WTC11 (cell line): Measurements from ENCODE around the gene TAPBP.

ENCODE experiments used
- ATF2 ChIP-seq: sonication (generic); formaldehyde crosslinking; IDR thresholded peaks from 2 replicates; pipeline ENCODE4 v1.8.1; 2022; ENCODE audit warnings: low read depth, missing genetic modification reagents, borderline replicate concordance
- CTCF ChIP-seq: fragments of 200-600 bp; IDR thresholded peaks from 2 replicates; pipeline ENCODE4 v1.8.0; 2022; ENCODE audit warnings: antibody characterized with exemption
- ESRRA ChIP-seq: sonication (generic); formaldehyde crosslinking; IDR thresholded peaks from 2 replicates; pipeline ENCODE4 v1.8.1; 2022; ENCODE audit warnings: mild to moderate bottlenecking, missing genetic modification reagents, borderline replicate concordance
- GABPB1 ChIP-seq: sonication (generic); formaldehyde crosslinking; IDR thresholded peaks from 2 replicates; pipeline ENCODE4 v1.8.1; 2023; ENCODE audit warnings: mild to moderate bottlenecking, missing genetic modification reagents
- GTF2I ChIP-seq: fragments of 250-450 bp; sonication (Bioruptor Pico); conservative IDR thresholded peaks from 2 replicates; pipeline ENCODE4 v1.4.0; 2021; ENCODE audit warnings: mild to moderate bottlenecking
- RELA ChIP-seq: sonication (generic); formaldehyde crosslinking; IDR thresholded peaks from 2 replicates; pipeline ENCODE4 v1.8.1; 2022; ENCODE audit warnings: missing genetic modification reagents, mild to moderate bottlenecking, borderline replicate concordance
- USF2 ChIP-seq: sonication (generic); formaldehyde crosslinking; IDR thresholded peaks from 2 replicates; pipeline ENCODE4 v1.8.1; 2023; ENCODE audit warnings: mild to moderate bottlenecking, missing genetic modification reagents, moderate library complexity

- TF ChIP-seq USF2 (CRISPR knock-in tag), result no peak
- TF ChIP-seq ATF2 (CRISPR knock-in tag), result no peak
- no peak for TF ChIP-seq CTCF
- TF ChIP-seq ESRRA (CRISPR knock-in tag), result no peak
- no peak for TF ChIP-seq GABPB1 (CRISPR knock-in tag)
- no peak for TF ChIP-seq RELA (CRISPR knock-in tag)
- TF ChIP-seq GTF2I (CRISPR knock-in tag), result no peak
Observed at GRCh38 chr6:33286946-33287914, 26.6 kb downstream of the TAPBP start.
